Pancreas (tissue), 10 donors: ENCODE measurements around the gene SHISAL1. TPM values are rescaled to one million over a fixed set of nuclear protein-coding genes. Genes with fewer than 3 reads are reported as not detected.

Experiments used
- ATAC-seq, 4 donors: fragments of 200-7000 bp; cut with Tn5 transposase; one replicate each; pipeline versions ENCODE4 v1.8.0 to v1.9.1; 2020; ENCODE audit warnings: mild to moderate bottlenecking in 4 of 4, moderate library complexity in 4 of 4
- DNase-seq, 6 donors: peaks; one replicate each; pipeline ENCODE4 v3.0.0-alpha.2; 2020
- FAIRE-seq: peaks from 2 replicates; lab custom pipeline; 2012; peaks lifted over from hg19 to GRCh38; lab: Jason Lieb, UNC
- H3K27ac ChIP-seq, 4 donors: fragments of 200-600 bp; sonication (generic); 1 replicate in 3 of 4; 2 replicates in 1 of 4; pipeline versions ENCODE4 v1.5.0 to v1.8.0; 2020
- H3K27me3 ChIP-seq, 4 donors: fragments of 200-600 bp; one replicate each; pipeline ENCODE4 v1.8.0; 2021
- H3K36me3 ChIP-seq, 3 donors: fragments of 200-600 bp; sonication (generic) in 1 of 3; one replicate each; pipeline versions ENCODE4 v1.5.0 to v1.8.0; 2020 to 2021
- H3K4me1 ChIP-seq, 3 donors: fragments of 200-600 bp; one replicate each; pipeline ENCODE4 v1.8.0; 2021
- H3K4me3 ChIP-seq, 4 donors: fragments of 200-600 bp; sonication (generic) in 2 of 4; one replicate each; pipeline versions ENCODE4 v1.5.0 to v1.8.0; 2020 to 2021
- H3K9me3 ChIP-seq, 4 donors: fragments of 200-600 bp; one replicate each; pipeline ENCODE4 v1.8.0; 2021
- WGBS, 2 donors: extraction: QIAGEN DNeasy Blood & Tissue Kit; methylation state at CpG; one replicate each; pipeline ENCODE4 v1.1.7; 2013; 5-methylcytosine and 5-hydroxymethylcytosine counted together
- intact Hi-C, 3 donors: fragments of 100-400 bp; cut with DNase I; formaldehyde crosslinking; loops; one replicate each; pipeline versions ENCODE4 v1.11.1 to v1.14.2; 2022
- polyA plus RNA-seq, 2 donors: library from polyadenylated mRNA; stranded (reverse); fragments of 200-250 nt; gene quantifications; one replicate each; pipeline ENCODE4 v1.2.3, GENCODE V29; 2013
- total RNA-seq, 6 donors: library from RNA; stranded (reverse); fragmentation: NEBNext Ultra II Directional in 4 of 6; extraction: Animal tissue kit (Norgen Biotek cat#: 25700) in 4 of 6; gene quantifications; one replicate each; pipeline versions ENCODE4 v1.2.1 to v1.2.4, GENCODE V29; 2021 to 2023
- TF ChIP-seq, protein P1 (sequence below), 4 donors: fragments of 200-600 bp; sonication (generic) in 3 of 4; IDR thresholded peaks; one replicate each; pipeline versions ENCODE4 v1.5.0 to v1.8.0; 2021; ENCODE audit warnings: antibody characterized with exemption in 4 of 4
- donor health status: healthy with polysubstance abuse.
- donor health status: DM: no; HTN: no; CAD: no; lungs with moderate emphysema.
- donor health status: DM: no; HTN: no; CAD: no.
- donor health status: control.
- donor health status: control.
- donor health status: Bipolar disorder and iron deficiency.
- donor health status: DM: yes; HTN: yes; CAD: no.
- donor health status: DM: no; HTN: no; CAD: no.
- donor health status: DM: no; HTN: no; CAD: no.
- donor health status: DM: yes; HTN: yes; CAD: no.

SHISAL1 gene
- total and polyA plus RNA-seq, 8 donors, result 0.35 to 1.3 (median 0.54) TPM

DNA sequence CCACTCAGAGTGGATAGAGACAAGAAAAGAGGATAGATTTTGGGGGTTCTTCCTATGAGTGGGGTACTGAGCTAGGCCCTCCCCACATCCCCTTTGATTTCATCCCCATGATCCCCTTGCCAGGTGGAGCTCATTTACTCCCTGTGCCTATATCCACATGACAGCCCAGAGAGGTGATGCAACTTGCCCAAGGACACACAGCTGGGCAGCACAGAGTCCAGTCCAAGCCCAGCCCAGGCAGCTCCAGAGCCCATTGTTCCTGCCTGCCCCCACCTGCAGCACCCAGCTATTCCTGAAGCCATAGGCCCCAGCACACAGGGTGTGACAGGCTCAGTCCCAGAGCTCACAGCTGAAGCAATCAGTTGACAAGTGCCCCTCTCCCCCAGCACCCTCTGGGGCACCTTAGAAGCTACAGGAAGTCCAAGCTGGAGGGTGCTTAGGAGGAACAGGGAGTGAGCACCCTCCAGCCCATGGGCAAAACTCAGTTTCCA, 41.7 kb downstream of the SHISAL1 start:
- Histone ChIP-seq H3K27me3 (no peaks in the 10 kb centered on the region), H3K27ac (no peak overlapping the region), H3K4me3 (no peak overlapping the region), H3K36me3 (no peaks in the 10 kb centered on the region), H3K4me1 (no peaks in the 10 kb centered on the region), H3K9me3 (no peaks in the 10 kb centered on the region)
- FAIRE-seq (no peak), DNase-seq (peak in 1 of 6 donors; percentile 42), ATAC-seq (no peak)
- TF ChIP-seq, protein P1, sequence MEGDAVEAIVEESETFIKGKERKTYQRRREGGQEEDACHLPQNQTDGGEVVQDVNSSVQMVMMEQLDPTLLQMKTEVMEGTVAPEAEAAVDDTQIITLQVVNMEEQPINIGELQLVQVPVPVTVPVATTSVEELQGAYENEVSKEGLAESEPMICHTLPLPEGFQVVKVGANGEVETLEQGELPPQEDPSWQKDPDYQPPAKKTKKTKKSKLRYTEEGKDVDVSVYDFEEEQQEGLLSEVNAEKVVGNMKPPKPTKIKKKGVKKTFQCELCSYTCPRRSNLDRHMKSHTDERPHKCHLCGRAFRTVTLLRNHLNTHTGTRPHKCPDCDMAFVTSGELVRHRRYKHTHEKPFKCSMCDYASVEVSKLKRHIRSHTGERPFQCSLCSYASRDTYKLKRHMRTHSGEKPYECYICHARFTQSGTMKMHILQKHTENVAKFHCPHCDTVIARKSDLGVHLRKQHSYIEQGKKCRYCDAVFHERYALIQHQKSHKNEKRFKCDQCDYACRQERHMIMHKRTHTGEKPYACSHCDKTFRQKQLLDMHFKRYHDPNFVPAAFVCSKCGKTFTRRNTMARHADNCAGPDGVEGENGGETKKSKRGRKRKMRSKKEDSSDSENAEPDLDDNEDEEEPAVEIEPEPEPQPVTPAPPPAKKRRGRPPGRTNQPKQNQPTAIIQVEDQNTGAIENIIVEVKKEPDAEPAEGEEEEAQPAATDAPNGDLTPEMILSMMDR (IDR thresholded peaks at IDR 0.05), result no peak
- intact Hi-C loops, result no loop called here

DNA sequence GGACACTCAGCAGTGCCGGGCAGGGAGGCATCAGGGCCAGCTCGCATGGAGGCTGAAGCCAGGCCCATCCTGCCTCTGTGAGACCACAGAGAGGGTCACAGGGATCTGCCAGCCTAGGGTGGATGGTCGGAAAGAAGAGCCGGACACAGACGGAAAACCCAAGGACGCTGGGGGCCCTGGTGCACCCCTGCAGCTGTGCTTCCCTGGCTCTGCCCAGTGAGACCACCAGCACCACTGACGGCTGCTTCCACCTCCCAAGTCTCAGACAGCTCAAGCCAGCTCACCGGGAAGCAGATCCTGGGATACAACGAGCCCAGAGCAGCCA, 42.2 kb downstream of the SHISAL1 start:
- no peaks in the 10 kb centered on the region for H3K9me3 ChIP-seq
- no peak overlapping the region for H3K27ac ChIP-seq
- DNase-seq (peak in 1 of 6 donors; percentile 40), FAIRE-seq (no peak), ATAC-seq (no peak)
- no peak overlapping the region for H3K4me3 ChIP-seq
- intact Hi-C loops, result no loop called here
- 58 to 76% methylated on average over 9 of the region's 9 CpGs for WGBS, 2 donors
- H3K36me3 ChIP-seq, result no peaks in the 10 kb centered on the region
- H3K4me1 ChIP-seq, result no peaks in the 10 kb centered on the region
- TF ChIP-seq, protein P1 (IDR thresholded peaks at IDR 0.05), result no peak
- H3K27me3 ChIP-seq, result no peaks in the 10 kb centered on the region

GRCh38 chr22:44269757-44270555, 42.8 kb downstream of the SHISAL1 start:
- H3K36me3 ChIP-seq, result no peaks in the 10 kb centered on the region
- 58 to 65% methylated on average over 17 of the region's 17 CpGs for WGBS, 2 donors
- TF ChIP-seq, protein P1 (IDR thresholded peaks at IDR 0.05), result no peak
- FAIRE-seq (no peak), ATAC-seq (peak in 3 of 4 donors; percentile 13 to 38 (median 34)), DNase-seq (peak in 1 of 6 donors; percentile 43)
- H3K27ac ChIP-seq, result no peak overlapping the region
- H3K27me3 ChIP-seq, result no peaks in the 10 kb centered on the region
- H3K9me3 ChIP-seq, result no peaks in the 10 kb centered on the region
- intact Hi-C loops, result no loop called here
- H3K4me3 ChIP-seq, result no peak overlapping the region
- H3K4me1 ChIP-seq, result no peaks in the 10 kb centered on the region

DNA sequence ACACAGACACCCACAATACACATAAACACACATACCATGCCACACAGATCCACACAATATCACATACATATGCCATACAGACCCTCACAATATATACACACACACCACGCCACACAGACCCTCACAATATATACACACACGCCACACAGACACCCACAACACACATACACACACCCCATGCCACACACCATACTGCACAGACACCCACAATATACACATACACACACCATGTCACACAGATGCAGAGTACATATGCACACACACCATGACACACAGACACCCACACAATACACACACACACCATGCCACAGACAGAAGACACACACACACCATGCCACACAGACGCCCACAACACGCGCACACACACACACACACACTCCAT, 43.6 kb downstream of the SHISAL1 start:
- H3K27ac ChIP-seq, result no peak overlapping the region
- H3K4me1 ChIP-seq, result no peaks in the 10 kb centered on the region
- 85 to 93% methylated on average over 5 of the region's 5 CpGs for WGBS, 2 donors
- FAIRE-seq (no peak), DNase-seq (no peak), ATAC-seq (no peak)
- H3K36me3 ChIP-seq, result no peaks in the 10 kb centered on the region
- no peaks in the 10 kb centered on the region for H3K27me3 ChIP-seq
- intact Hi-C loops, result no loop called here
- no peaks in the 10 kb centered on the region for H3K9me3 ChIP-seq
- no peak overlapping the region for H3K4me3 ChIP-seq
- TF ChIP-seq, protein P1 (IDR thresholded peaks at IDR 0.05), result no peak

DNA sequence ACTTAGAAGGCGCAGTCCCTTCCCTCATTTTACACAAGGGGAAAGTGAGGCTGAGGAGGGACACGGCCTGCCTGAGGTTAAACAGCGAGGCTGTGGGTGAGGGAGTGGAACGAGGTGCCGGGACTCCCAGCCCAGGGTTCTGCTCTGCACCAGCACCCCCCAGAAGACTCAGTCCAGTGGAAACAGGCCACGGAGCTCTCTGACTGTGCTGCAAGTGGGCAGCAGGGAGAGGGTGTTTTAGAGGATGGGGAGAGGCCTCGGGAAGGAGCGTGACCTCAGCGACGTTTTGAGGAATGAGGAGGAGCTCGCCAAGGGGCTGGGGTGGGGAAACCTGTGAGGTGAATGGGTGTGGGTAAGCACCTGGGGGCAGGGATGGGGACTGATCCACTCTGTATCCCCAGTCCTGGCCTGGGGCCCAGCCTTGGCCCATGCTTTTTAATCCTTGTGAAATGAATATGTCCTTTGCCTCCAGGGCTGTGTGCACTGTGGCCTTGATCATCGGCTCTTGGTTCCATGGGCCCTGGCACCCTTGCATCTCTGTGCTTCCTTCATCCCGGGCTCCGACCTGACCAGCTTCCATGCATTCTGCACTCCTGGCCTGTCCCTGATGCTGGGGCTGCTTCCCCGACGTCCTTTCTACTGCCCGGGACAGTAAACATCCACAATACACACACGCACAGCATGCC, 44.2 kb downstream of the SHISAL1 start:
- Histone ChIP-seq H3K9me3 (no peaks in the 10 kb centered on the region), H3K27me3 (no peaks in the 10 kb centered on the region), H3K36me3 (no peaks in the 10 kb centered on the region), H3K4me3 (no peak overlapping the region), H3K27ac (no peak overlapping the region), H3K4me1 (no peaks in the 10 kb centered on the region)
- no peak for FAIRE-seq
- intact Hi-C loops, result no loop called here
- no peak for DNase-seq
- no peak for ATAC-seq
- TF ChIP-seq, protein P1 (IDR thresholded peaks at IDR 0.05), result no peak
- WGBS, 2 donors, result 75 to 81% methylated on average over 18 of the region's 18 CpGs
